Large intestine (tissue), 3 donors: Measurements from ENCODE around the gene GP2. TPM values are rescaled to one million over a fixed set of nuclear protein-coding genes. Genes with fewer than 3 reads are reported as not detected.
A peak's percentile ranks its signal among the peaks of the same experiment; 100 is the strongest.

Source experiments
- DNase-seq, 2 donors: peaks; one replicate each; pipeline versions ENCODE4 v3.0.0 to v3.0.0-alpha.2; 2013
- H3K27ac ChIP-seq: one replicate; pipeline ENCODE4 v1.5.1; 2013; ENCODE audit warnings: low read length
- H3K27me3 ChIP-seq: 2 replicates; pipeline ENCODE4 v1.6.1; 2013; ENCODE audit warnings: low read length; ENCODE audit not compliant: control insufficient read depth, insufficient read depth
- H3K36me3 ChIP-seq: 2 replicates; pipeline ENCODE4 v1.6.1; 2013; ENCODE audit warnings: low read length; ENCODE audit not compliant: control insufficient read depth, insufficient read depth
- H3K4me1 ChIP-seq: one replicate; pipeline ENCODE4 v1.6.1; 2013; ENCODE audit warnings: low read length; ENCODE audit not compliant: control insufficient read depth, insufficient read depth
- H3K4me3 ChIP-seq: one replicate; pipeline ENCODE4 v1.5.1; 2013; ENCODE audit warnings: low read length
- H3K9me3 ChIP-seq: one replicate; pipeline ENCODE4 v1.6.1; 2013; ENCODE audit warnings: mild to moderate bottlenecking, low read depth, low read length, moderate library complexity; ENCODE audit not compliant: control insufficient read depth
- WGBS: methylation state at CpG from one replicate; pipeline ENCODE4 v1.1.5; 2013; ENCODE audit warnings: low lambda C conversion rate; ENCODE audit not compliant: insufficient coverage; 5-methylcytosine and 5-hydroxymethylcytosine counted together
- polyA plus RNA-seq: library from polyadenylated mRNA; unstranded; fragments of 120-200 nt; gene quantifications from one replicate; pipeline ENCODE4 v1.2.1, GENCODE V29; 2013

Gene GP2
- polyA plus RNA-seq, 1 donor: 5.4 TPM

GRCh38 chr16:20348365-20349185 is 21.3 kb upstream of the GP2 start:
- H3K27ac ChIP-seq: no peak overlapping the region
- H3K9me3 ChIP-seq: no peaks in the 10 kb centered on the region
- peak overlapping the region; percentile 6 for H3K4me3 ChIP-seq
- no peaks in the 10 kb centered on the region for H3K36me3 ChIP-seq
- H3K27me3 ChIP-seq: peaks cover 6% of the 10 kb centered on the region
- H3K4me1 ChIP-seq: peaks cover 7% of the 10 kb centered on the region
- peak in 1 of 2 donors; percentile 39 for DNase-seq
- WGBS: no CpG with 5 or more reads among the region's 77 CpGs

DNA sequence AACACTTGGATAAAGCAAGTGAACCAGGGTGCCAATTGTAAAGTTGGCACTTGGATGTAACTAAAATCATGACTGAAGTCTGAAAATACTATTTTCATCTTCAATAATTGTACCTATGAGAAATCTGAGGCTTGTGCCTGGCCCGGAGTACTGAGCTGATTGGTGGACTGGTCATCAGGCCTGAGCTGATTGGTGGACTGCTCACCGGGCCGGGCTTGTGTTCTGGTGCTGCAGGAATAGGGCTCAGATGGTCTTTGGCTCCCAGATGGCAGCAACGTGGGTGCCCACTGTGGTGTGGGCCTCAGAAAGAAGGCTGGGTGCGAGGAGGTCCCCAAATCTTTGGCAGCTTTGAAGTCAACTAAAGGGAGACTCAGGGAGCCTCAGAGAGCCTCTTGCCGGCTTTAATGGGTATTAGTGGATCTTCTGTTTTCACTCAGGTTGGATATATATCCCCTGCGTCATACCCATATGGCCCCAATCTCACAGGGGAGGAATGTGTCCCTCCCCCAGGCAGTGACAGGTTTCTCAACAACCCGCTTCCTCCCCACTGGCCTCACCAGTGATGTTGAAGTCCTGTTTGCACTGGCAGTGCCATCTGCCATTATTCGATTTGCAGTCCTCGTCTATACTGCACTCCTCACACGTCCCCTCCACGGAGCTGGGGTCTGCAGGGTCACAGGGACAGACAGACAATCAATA is 20.5 kb upstream of the GP2 start:
- Histone ChIP-seq H3K27ac (no peak overlapping the region), H3K36me3 (no peaks in the 10 kb centered on the region)
- no CpG with 5 or more reads among the region's 12 CpGs for WGBS

GRCh38 chr16:20344611-20345010 is 17.3 kb upstream of the GP2 start:
- no peaks in the 10 kb centered on the region for H3K4me1 ChIP-seq
- no CpG with 5 or more reads among the region's 5 CpGs for WGBS
- DNase-seq: no peak
- H3K27ac ChIP-seq: no peak overlapping the region
- no peaks in the 10 kb centered on the region for H3K9me3 ChIP-seq
- H3K27me3 ChIP-seq: peaks cover 6% of the 10 kb centered on the region
- no peak overlapping the region for H3K4me3 ChIP-seq
- no peaks in the 10 kb centered on the region for H3K36me3 ChIP-seq

More for the DNA sequence above, 20.5 kb upstream of the GP2 start:
- H3K27me3 ChIP-seq: peaks cover 6% of the 10 kb centered on the region
- peaks cover 2% of the 10 kb centered on the region for H3K4me1 ChIP-seq
- H3K9me3 ChIP-seq: no peaks in the 10 kb centered on the region
- no peak for DNase-seq
- H3K4me3 ChIP-seq: no peak overlapping the region

DNA sequence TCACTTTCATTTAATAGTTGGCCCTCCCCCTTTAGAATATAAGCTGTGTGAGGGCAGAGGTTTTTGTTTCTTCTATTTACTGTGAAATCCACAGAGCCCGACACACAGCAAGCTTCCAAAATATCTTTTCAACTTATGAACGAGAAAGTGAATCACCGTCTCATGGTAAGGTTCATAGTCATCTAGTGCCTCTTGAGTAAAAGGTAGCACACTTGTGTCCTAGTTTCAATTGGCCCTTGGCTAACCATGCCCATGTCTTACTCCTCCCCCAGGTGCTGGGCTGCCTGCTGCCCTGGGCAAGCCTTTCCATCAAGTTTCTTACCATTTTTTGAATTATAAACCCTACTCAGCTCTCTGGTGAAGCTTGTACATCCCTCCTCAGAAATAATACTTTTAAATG is 12.4 kb upstream of the GP2 start:
- Histone ChIP-seq H3K9me3 (no peaks in the 10 kb centered on the region), H3K27ac (no peak overlapping the region), H3K36me3 (no peaks in the 10 kb centered on the region), H3K27me3 (no peaks in the 10 kb centered on the region), H3K4me3 (no peak overlapping the region), H3K4me1 (no peaks in the 10 kb centered on the region)
- WGBS: no CpG with 5 or more reads among the region's 3 CpGs
- DNase-seq: no peak

DNA sequence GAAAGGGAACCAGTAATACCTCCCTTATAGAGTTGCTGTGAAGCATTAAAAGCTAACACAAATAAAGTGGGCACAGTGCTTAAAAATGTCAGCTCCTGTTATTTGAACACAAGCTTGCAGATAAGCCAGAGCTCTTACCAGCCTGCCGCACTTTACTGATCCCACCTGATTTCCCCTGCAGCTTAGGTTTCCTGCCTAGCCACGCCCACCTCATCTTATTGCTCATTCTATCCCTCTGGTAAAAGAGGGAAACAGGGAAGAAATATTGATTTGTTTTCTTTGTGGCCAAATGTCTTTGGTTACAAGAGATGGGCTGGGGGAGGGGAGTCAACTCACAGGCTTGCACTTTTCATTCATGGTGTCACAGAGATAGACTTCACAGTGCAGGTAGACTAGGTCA is 9.6 kb upstream of the GP2 start:
- WGBS: no CpG with 5 or more reads among the region's 2 CpGs
- Histone ChIP-seq H3K36me3 (no peaks in the 10 kb centered on the region), H3K27ac (no peak overlapping the region), H3K9me3 (no peaks in the 10 kb centered on the region), H3K27me3 (no peaks in the 10 kb centered on the region), H3K4me1 (no peaks in the 10 kb centered on the region), H3K4me3 (no peak overlapping the region)
- DNase-seq: no peak

- H3K4me1 ChIP-seq: no peaks in the 10 kb centered on the region
- no peak overlapping the region for H3K27ac ChIP-seq
- no peaks in the 10 kb centered on the region for H3K27me3 ChIP-seq
- H3K36me3 ChIP-seq: no peaks in the 10 kb centered on the region
- H3K4me3 ChIP-seq: no peak overlapping the region
- no CpG with 5 or more reads among the region's 1 CpG for WGBS
- no peak for DNase-seq
- H3K9me3 ChIP-seq: no peaks in the 10 kb centered on the region
Measured at GRCh38 chr16:20334396-20334795, 7.1 kb upstream of the GP2 start.

DNA sequence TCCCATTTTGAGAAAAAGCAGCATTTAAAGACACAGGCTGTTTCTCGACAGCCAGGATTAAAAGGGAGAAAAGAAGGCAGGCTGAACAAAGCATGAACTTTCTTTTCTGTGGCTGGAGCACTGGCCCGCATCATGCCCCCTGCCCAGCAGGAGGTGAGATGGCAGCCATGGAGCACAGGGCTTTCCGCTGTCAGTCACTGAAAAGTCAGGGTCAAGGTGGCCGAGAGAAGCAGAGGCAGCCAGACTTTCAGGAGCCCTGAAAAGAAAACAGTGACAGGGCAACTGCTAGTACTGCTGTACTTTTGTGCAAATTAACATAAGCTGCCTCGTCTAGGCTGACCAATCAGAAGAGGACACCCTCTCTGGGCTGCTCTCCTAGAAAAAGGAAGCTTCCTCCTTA is 5.8 kb upstream of the GP2 start:
- Histone ChIP-seq H3K36me3 (no peaks in the 10 kb centered on the region), H3K4me3 (no peak overlapping the region), H3K9me3 (no peaks in the 10 kb centered on the region), H3K4me1 (no peaks in the 10 kb centered on the region), H3K27ac (no peak overlapping the region), H3K27me3 (no peaks in the 10 kb centered on the region)
- no peak for DNase-seq
- no CpG with 5 or more reads among the region's 5 CpGs for WGBS

- no peaks in the 10 kb centered on the region for H3K27me3 ChIP-seq
- no peaks in the 10 kb centered on the region for H3K36me3 ChIP-seq
- WGBS: no CpG with 5 or more reads among the region's 8 CpGs
- H3K4me1 ChIP-seq: peaks cover under 1% of the 10 kb centered on the region
- DNase-seq: no peak
- no peaks in the 10 kb centered on the region for H3K9me3 ChIP-seq
- no peak overlapping the region for H3K4me3 ChIP-seq
- H3K27ac ChIP-seq: no peak overlapping the region
Measured at GRCh38 chr16:20332411-20332810, 5.1 kb upstream of the GP2 start.

GRCh38 chr16:20331635-20332034 is 4.3 kb upstream of the GP2 start:
- WGBS: no CpG with 5 or more reads among the region's 5 CpGs
- H3K9me3 ChIP-seq: no peaks in the 10 kb centered on the region
- H3K4me3 ChIP-seq: no peak overlapping the region
- no peak for DNase-seq
- no peaks in the 10 kb centered on the region for H3K27me3 ChIP-seq
- H3K27ac ChIP-seq: no peak overlapping the region
- H3K4me1 ChIP-seq: peaks cover 8% of the 10 kb centered on the region
- no peaks in the 10 kb centered on the region for H3K36me3 ChIP-seq

DNA sequence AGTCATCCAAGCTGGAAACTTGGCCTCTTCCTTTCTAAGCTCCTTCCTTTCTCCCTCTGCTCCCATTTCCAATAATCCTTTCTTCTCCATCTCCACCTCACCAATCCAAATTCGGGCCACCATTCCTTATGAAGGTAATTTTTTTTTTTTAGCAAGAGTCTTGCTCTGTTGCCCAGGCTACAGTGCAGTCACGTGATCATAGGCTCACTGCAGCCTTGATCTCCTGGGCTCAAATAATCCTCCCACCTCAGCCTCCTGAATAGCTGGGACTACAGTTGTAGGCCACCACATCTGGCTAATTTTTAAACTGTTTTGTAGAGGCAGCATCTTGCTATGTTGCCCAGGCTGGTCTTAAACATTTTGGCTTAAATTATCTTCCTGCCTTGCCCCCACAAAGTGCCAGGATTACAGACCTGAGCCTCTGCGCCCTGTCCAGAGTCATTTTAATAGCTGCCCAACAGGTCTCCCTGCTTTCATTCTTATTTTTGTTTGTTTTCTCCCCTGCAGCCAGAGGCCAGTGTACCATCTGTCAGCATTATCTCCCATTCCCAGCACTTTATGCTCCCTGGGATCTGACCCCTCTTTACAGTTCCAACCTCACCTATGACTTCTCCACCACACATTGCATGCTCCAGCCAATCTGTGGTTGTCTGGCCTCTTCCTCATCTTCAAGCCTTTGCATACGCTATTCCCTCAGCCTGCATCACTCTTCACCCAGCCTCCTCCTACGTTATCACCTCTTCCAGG is 2.3 kb upstream of the GP2 start:
- Histone ChIP-seq H3K4me3 (no peak overlapping the region), H3K9me3 (no peaks in the 10 kb centered on the region), H3K36me3 (no peaks in the 10 kb centered on the region), H3K4me1 (peaks cover 22% of the 10 kb centered on the region), H3K27me3 (no peaks in the 10 kb centered on the region), H3K27ac (no peak overlapping the region)
- no peak for DNase-seq
- 100% methylated on average over 2 of the region's 5 CpGs for WGBS
